Measurements from ENCODE around the gene BRF1. TPM values are rescaled to one million over a fixed set of nuclear protein-coding genes. Genes with fewer than 3 reads are reported as not detected.

BRF1 gene
- total RNA-seq, 2 experiments from 2014 or later: 49.5 to 50.4 TPM

- Mint-ChIP-seq H3K27me3 (peaks cover 23% of the 10 kb centered on the region), H3K36me3 (no peaks in the 10 kb centered on the region), H3K9me3 (no peaks in the 10 kb centered on the region), H3K4me3 (no peak overlapping the region), H3K27ac (no peak overlapping the region), H3K4me1 (peaks cover 26% of the 10 kb centered on the region)
- POLR2A ChIA-PET: no interaction called here
- DNase-seq (no peak), ATAC-seq (ENCODE audit: low read depth) (no peak)
Measured at GRCh38 chr14:105195522-105196264, 105.1 kb downstream of the BRF1 start.

DNA sequence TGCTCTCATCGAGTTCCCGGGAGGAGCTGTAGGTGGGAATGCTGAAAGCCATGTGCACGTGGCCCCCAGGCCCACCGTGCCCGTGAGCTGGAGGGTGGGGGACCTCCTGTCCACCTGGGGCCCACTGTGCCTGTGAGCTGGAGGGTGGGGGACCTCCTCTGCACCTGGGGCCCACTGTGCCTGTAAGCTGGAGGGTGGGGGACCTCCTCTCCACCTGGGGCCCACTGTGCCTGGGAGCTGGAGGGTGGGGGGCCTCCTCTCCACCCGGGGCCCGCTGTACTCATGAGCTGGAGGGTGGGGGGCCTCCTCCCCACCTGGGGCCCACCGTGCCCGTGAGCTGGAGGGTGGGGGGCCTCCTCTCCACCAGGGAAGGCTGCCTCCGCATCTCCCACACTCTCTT is 105.8 kb downstream of the BRF1 start:
- H3K27ac Mint-ChIP-seq: no peak overlapping the region
- peaks cover 26% of the 10 kb centered on the region for H3K4me1 Mint-ChIP-seq
- POLR2A ChIA-PET: interaction anchor here (1.5 to 1.6 kb wide), 2 partner anchors 98 to 106 kb away, joined by 3 to 8 read pairs; partner anchors contain the start of gene BRF1
- no peak overlapping the region for H3K4me3 Mint-ChIP-seq
- DNase-seq: no peak
- ATAC-seq (ENCODE audit: low read depth): no peak
- peaks cover 23% of the 10 kb centered on the region for H3K27me3 Mint-ChIP-seq
- H3K9me3 Mint-ChIP-seq: no peaks in the 10 kb centered on the region
- no peaks in the 10 kb centered on the region for H3K36me3 Mint-ChIP-seq

DNA sequence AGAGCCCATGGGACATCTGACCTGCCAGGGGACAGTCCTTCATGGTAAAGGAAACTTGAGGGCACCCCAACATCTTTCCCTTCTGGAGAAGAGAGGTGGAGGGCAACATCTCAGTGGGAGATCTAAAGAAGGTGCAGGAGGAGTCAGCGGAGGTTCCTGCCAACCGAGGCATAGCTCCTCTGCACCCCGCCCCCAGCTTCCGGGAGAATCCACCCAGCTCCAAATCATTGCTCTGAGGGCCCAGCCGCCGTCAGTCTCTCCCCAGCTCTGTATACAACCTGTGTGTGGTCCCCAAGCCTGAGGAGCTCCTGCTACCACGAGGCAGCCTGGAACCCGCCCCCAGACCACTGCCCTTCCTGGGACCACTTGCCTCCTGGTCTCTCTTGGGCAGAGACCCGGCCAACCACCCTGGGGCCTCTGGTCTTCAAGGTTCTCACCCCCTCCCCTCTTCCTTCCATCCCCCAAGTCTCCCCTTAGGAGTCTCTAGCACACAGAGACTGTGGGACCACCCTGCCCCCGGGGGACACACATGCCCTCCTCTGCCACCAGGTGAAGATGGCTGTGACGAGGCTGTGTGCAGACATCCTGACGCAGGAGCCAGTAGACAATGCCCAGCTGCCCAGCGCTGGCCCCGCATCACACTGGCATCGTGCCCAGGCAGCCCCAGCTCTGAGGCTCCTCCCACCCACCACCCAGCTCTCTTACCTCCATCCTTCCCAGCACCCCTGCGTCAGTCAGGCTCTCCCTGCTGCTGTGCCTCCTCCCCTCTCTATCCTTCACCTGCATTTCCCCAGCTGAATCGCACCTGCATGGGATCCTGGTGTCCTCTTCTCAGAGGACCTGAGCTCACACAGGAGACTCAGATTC is 106.7 kb downstream of the BRF1 start:
- Mint-ChIP-seq H3K4me3 (peak overlapping the region; percentile 56), H3K27me3 (peaks cover 23% of the 10 kb centered on the region), H3K36me3 (no peaks in the 10 kb centered on the region), H3K27ac (peak overlapping the region; percentile 77), H3K4me1 (peaks cover 22% of the 10 kb centered on the region), H3K9me3 (peaks cover under 1% of the 10 kb centered on the region)
- POLR2A ChIA-PET: interaction anchor here (1.0 to 1.6 kb wide), 8 partner anchors 10 to 107 kb away, joined by 3 to 8 read pairs (median 4); partner anchors contain the start of gene BRF1
- ATAC-seq (ENCODE audit: low read depth) (peak; percentile 50), DNase-seq (peak; percentile 66)

- POLR2A ChIA-PET: interaction anchor here (1.0 to 1.6 kb wide), 7 partner anchors 9 to 108 kb away, joined by 3 to 8 read pairs (median 4); partner anchors contain the start of gene BRF1
- Mint-ChIP-seq H3K36me3 (peaks cover 2% of the 10 kb centered on the region), H3K9me3 (peaks cover 8% of the 10 kb centered on the region), H3K27ac (peak overlapping the region; percentile 73), H3K27me3 (peaks cover 17% of the 10 kb centered on the region), H3K4me1 (peaks cover 22% of the 10 kb centered on the region), H3K4me3 (peak overlapping the region; percentile 32)
- peak; percentile 57 for DNase-seq
- peak; percentile 57 for ATAC-seq (ENCODE audit: low read depth)
Measured at GRCh38 chr14:105192866-105193731, 107.7 kb downstream of the BRF1 start.

GRCh38 chr14:105187935-105188524 is 112.8 kb downstream of the BRF1 start:
- no peaks in the 10 kb centered on the region for H3K27me3 Mint-ChIP-seq
- POLR2A ChIA-PET: no interaction called here
- no peak overlapping the region for H3K27ac Mint-ChIP-seq
- peaks cover 8% of the 10 kb centered on the region for H3K9me3 Mint-ChIP-seq
- ATAC-seq (ENCODE audit: low read depth): peak; percentile 25
- DNase-seq: no peak
- no peak overlapping the region for H3K4me3 Mint-ChIP-seq
- H3K36me3 Mint-ChIP-seq: peaks cover 2% of the 10 kb centered on the region
- peaks cover 4% of the 10 kb centered on the region for H3K4me1 Mint-ChIP-seq

DNA sequence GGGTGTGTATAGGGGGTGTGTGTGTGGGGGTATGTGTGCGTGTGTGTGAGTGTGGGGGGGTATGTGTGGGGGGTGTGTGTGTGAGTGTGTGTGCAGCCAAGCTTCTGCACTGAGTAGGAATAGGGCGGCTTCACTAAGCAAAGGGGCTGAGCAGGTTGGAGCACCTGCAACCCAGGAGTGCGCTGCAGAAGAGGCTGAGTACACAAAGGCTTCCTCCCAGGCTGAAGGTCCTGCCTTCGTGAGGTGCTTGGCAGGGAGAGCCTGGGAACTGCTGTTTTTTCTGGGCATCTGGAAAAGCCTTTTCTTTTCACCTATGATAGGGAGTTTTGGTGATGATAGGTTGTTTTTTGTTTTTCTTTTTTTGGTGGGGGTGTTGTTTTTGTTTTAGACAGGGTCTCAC is 113.7 kb downstream of the BRF1 start:
- DNase-seq: no peak
- no peak overlapping the region for H3K4me3 Mint-ChIP-seq
- peaks cover 2% of the 10 kb centered on the region for H3K36me3 Mint-ChIP-seq
- peaks cover 8% of the 10 kb centered on the region for H3K9me3 Mint-ChIP-seq
- POLR2A ChIA-PET: no interaction called here
- peaks cover 6% of the 10 kb centered on the region for H3K4me1 Mint-ChIP-seq
- H3K27me3 Mint-ChIP-seq: no peaks in the 10 kb centered on the region
- H3K27ac Mint-ChIP-seq: no peak overlapping the region
- no peak for ATAC-seq (ENCODE audit: low read depth)

DNA sequence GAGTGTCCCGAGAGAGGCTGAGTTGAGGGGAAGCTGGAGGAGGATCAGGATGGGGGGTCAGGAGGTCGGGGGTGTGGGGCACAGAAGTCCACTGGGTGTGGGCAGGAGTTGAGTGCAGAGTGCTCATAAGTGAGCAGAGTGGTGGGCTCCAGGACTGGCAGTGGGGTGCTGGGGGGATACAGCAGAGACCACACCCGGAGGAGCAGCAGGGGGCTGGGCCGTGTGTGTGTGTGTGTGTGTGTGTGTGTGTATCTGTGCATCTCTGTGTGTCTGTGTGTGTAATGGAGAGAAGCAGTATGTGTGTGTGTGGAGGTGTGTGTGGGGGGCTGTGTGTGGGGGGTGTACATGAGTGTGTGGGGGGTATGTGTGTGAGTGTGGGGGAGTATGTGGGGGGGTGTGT is 114.8 kb downstream of the BRF1 start:
- POLR2A ChIA-PET: no interaction called here
- Mint-ChIP-seq H3K4me1 (peaks cover 9% of the 10 kb centered on the region), H3K27ac (no peak overlapping the region), H3K4me3 (no peak overlapping the region), H3K27me3 (no peaks in the 10 kb centered on the region), H3K36me3 (peaks cover 2% of the 10 kb centered on the region), H3K9me3 (peaks cover 8% of the 10 kb centered on the region)
- DNase-seq (no peak), ATAC-seq (ENCODE audit: low read depth) (no peak)

DNA sequence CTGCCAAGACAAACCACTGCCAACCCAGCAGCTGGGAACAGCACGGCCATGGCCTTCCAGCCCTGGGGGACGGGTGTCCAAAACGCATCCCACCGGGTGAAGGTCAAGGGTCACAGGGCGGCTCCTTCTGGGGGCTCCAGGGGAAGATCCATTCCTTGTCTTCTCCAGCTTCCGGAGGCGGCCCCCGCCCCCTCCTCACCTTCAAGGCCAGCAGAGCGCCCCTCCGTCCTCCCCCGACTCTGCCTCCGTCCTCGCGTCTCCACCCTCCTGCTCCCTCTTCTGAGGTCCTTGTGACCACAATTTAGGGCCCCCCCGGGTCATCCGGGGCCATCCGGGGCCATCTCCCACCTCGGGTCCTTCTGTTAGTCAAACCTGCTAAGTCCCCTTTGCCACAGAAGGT is 115.8 kb downstream of the BRF1 start:
- H3K4me1 Mint-ChIP-seq: peaks cover 13% of the 10 kb centered on the region
- no peak overlapping the region for H3K4me3 Mint-ChIP-seq
- H3K27me3 Mint-ChIP-seq: no peaks in the 10 kb centered on the region
- ATAC-seq (ENCODE audit: low read depth) (no peak), DNase-seq (no peak)
- H3K27ac Mint-ChIP-seq: no peak overlapping the region
- peaks cover 2% of the 10 kb centered on the region for H3K36me3 Mint-ChIP-seq
- H3K9me3 Mint-ChIP-seq: peaks cover 8% of the 10 kb centered on the region
- POLR2A ChIA-PET: interaction anchor here (1.7 kb wide), 1 partner anchor 9 kb away, joined by 5 read pairs; no protein-coding TSS in a partner anchor

GRCh38 chr14:105184461-105184860 is 116.3 kb downstream of the BRF1 start:
- H3K4me3 Mint-ChIP-seq: no peak overlapping the region
- H3K4me1 Mint-ChIP-seq: peaks cover 15% of the 10 kb centered on the region
- peaks cover 8% of the 10 kb centered on the region for H3K9me3 Mint-ChIP-seq
- H3K27ac Mint-ChIP-seq: no peak overlapping the region
- no peaks in the 10 kb centered on the region for H3K27me3 Mint-ChIP-seq
- POLR2A ChIA-PET: interaction anchor here (1.7 kb wide), 1 partner anchor 10 kb away, joined by 5 read pairs; no protein-coding TSS in a partner anchor
- H3K36me3 Mint-ChIP-seq: peaks cover 2% of the 10 kb centered on the region
- ATAC-seq (ENCODE audit: low read depth) (no peak), DNase-seq (no peak)

- POLR2A ChIA-PET: interaction anchor here (1.4 to 2.2 kb wide), 4 partner anchors 12 to 118 kb away, joined by 3 to 13 read pairs (median 6); partner anchors contain the start of gene JAG2
- peaks cover 15% of the 10 kb centered on the region for H3K4me1 Mint-ChIP-seq
- no peak for DNase-seq
- no peaks in the 10 kb centered on the region for H3K27me3 Mint-ChIP-seq
- peak overlapping the region; percentile 47 for H3K4me3 Mint-ChIP-seq
- H3K27ac Mint-ChIP-seq: peak overlapping the region; percentile 30
- no peak for ATAC-seq (ENCODE audit: low read depth)
- no peaks in the 10 kb centered on the region for H3K36me3 Mint-ChIP-seq
- no peaks in the 10 kb centered on the region for H3K9me3 Mint-ChIP-seq
Measured at GRCh38 chr14:105182296-105183020, 118.3 kb downstream of the BRF1 start.

DNA sequence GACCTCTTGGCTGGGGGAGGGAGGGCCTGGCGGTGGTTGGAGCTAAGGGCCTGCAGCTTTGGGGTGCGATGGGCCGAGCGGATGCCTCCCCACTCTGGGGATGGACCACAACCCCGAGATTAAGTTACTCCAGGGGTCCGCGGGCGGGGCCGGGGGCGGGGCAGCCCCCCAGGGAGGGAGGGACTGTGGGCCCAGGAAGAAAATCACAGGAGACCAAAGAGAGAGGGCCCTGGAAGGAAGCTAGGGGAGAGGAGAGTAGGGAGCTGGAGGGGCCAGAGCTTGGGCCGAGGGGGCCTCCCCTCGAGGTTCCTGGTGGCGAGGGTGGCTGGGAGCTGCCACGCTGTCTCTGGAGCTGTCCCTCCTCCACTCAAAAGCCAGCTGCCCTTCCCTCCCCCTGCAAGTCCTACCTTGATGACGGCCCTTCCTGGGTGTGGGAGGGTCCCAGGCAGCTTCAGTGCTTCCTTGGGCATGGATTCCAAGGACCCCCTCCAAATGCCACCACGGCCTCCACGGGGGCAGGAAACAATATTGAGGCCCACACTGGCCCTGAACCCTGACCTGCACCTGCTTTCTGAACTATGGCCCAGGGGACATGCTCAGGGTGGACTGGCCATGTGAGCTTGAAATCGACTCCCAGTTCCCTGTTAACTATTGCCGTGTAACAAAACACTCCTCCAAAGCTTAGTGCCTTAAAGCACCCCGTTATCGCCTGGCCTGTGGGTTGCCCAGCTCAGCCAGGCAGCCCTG is 119.1 kb downstream of the BRF1 start:
- H3K27ac Mint-ChIP-seq: no peak overlapping the region
- H3K27me3 Mint-ChIP-seq: no peaks in the 10 kb centered on the region

More for the DNA sequence above, 119.1 kb downstream of the BRF1 start:
- Mint-ChIP-seq H3K36me3 (no peaks in the 10 kb centered on the region), H3K4me3 (peak overlapping the region; percentile 47), H3K4me1 (peaks cover 16% of the 10 kb centered on the region), H3K9me3 (no peaks in the 10 kb centered on the region)
- ATAC-seq (ENCODE audit: low read depth) (no peak), DNase-seq (no peak)
- POLR2A ChIA-PET: interaction anchor here (0.8 to 2.2 kb wide), 5 partner anchors 9 to 119 kb away, joined by 3 to 13 read pairs (median 6); partner anchors contain the start of gene JAG2
